Suprapubic skin (tissue), 4 donors: ENCODE data around the gene ABCB11. TPM values are rescaled to one million over a fixed set of nuclear protein-coding genes. Genes with fewer than 3 reads are reported as not detected.

Experiments
- DNase-seq, 2 donors: peaks; one replicate each; pipeline ENCODE4 v3.0.0-alpha.2; 2019; ENCODE audit warnings: low spot score in 2 of 2
- H3K27ac ChIP-seq: fragments of 200-600 bp; sonication (generic); one replicate; pipeline ENCODE4 v1.5.1; 2019
- H3K27me3 ChIP-seq: fragments of 200-600 bp; sonication (generic); one replicate; pipeline ENCODE4 v1.5.1; 2019
- H3K36me3 ChIP-seq: fragments of 200-600 bp; sonication (generic); one replicate; pipeline ENCODE4 v1.5.1; 2019
- H3K4me1 ChIP-seq: fragments of 200-600 bp; sonication (generic); one replicate; pipeline ENCODE4 v1.5.1; 2019
- H3K4me3 ChIP-seq: fragments of 200-600 bp; sonication (generic); one replicate; pipeline ENCODE4 v1.5.1; 2019; ENCODE audit warnings: mild to moderate bottlenecking
- H3K9me3 ChIP-seq: fragments of 200-600 bp; sonication (generic); one replicate; pipeline ENCODE4 v1.5.1; 2019
- CTCF ChIP-seq, 2 donors: fragments of 200-600 bp in 1 of 2; fragments of 450-650 bp in 1 of 2; sonication (generic) in 1 of 2; IDR thresholded peaks; one replicate each; pipeline ENCODE4 v1.5.1; 2016 to 2019; ENCODE audit warnings: antibody characterized with exemption in 2 of 2, mild to moderate bottlenecking in 1 of 2, moderate library complexity in 1 of 2
- EP300 ChIP-seq: sonication (generic); formaldehyde crosslinking; IDR thresholded peaks from one replicate; pipeline ENCODE4 v1.6.1; 2017; ENCODE audit warnings: antibody characterized with exemption
- POLR2A ChIP-seq, 2 donors: fragments of 450-650 bp; IDR thresholded peaks; one replicate each; pipeline ENCODE4 v1.6.1; 2017; ENCODE audit warnings: antibody characterized with exemption in 2 of 2, mild to moderate bottlenecking in 2 of 2, moderate library complexity in 2 of 2
- POLR2AphosphoS5 ChIP-seq, 3 donors: sonication (generic); formaldehyde crosslinking; IDR thresholded peaks; one replicate each; pipeline ENCODE4 v1.6.1; 2017; ENCODE audit warnings: antibody characterized with exemption in 3 of 3
- WGBS: methylation state at CpG from one replicate; pipeline ENCODE4 v1.1.5; 2018; 5-methylcytosine and 5-hydroxymethylcytosine counted together
- total RNA-seq, 4 donors: library from RNA; depleted of rRNA; stranded (reverse); fragments of >200 nt; gene quantifications; one replicate each; pipeline ENCODE4 v1.1.0, GENCODE V29; 2016

The ABCB11 gene
- total RNA-seq, 4 donors from 2014 or later: 0.21 to 1.7 (median 0.28) TPM

GRCh38 chr2:168928113-168928831, 102.9 kb downstream of the ABCB11 start:
- TF ChIP-seq CTCF (IDR thresholded peaks at IDR 0.05): no peak
- no peak for TF ChIP-seq POLR2AphosphoS5 (IDR thresholded peaks at IDR 0.05)
- no peak for TF ChIP-seq POLR2A (IDR thresholded peaks at IDR 0.05)
- H3K27ac ChIP-seq: no peak overlapping the region
- H3K9me3 ChIP-seq: no peaks in the 10 kb centered on the region
- no peak overlapping the region for H3K4me3 ChIP-seq
- 91% methylated on average over 3 of the region's 3 CpGs for WGBS
- no peak for DNase-seq
- H3K4me1 ChIP-seq: no peaks in the 10 kb centered on the region
- no peaks in the 10 kb centered on the region for H3K27me3 ChIP-seq
- no peaks in the 10 kb centered on the region for H3K36me3 ChIP-seq

GRCh38 chr2:168926621-168927386, 104.3 kb downstream of the ABCB11 start:
- Histone ChIP-seq H3K27ac (no peak overlapping the region), H3K4me3 (no peak overlapping the region), H3K4me1 (no peaks in the 10 kb centered on the region), H3K27me3 (no peaks in the 10 kb centered on the region), H3K36me3 (no peaks in the 10 kb centered on the region), H3K9me3 (no peaks in the 10 kb centered on the region)
- TF ChIP-seq POLR2A (IDR thresholded peaks at IDR 0.05): no peak
- no peak for TF ChIP-seq EP300
- TF ChIP-seq POLR2AphosphoS5 (IDR thresholded peaks at IDR 0.05): no peak
- TF ChIP-seq CTCF (IDR thresholded peaks at IDR 0.05): no peak
- 59% methylated on average over 3 of the region's 3 CpGs for WGBS
- no peak for DNase-seq

- H3K27me3 ChIP-seq: no peaks in the 10 kb centered on the region
- H3K4me3 ChIP-seq: no peak overlapping the region
- TF ChIP-seq EP300 (no peak), CTCF (IDR thresholded peaks at IDR 0.05) (peak; percentile 32 to 40)
- no peak overlapping the region for H3K27ac ChIP-seq
- 23% methylated on average over 4 of the region's 4 CpGs for WGBS
- H3K4me1 ChIP-seq: no peaks in the 10 kb centered on the region
- H3K36me3 ChIP-seq: no peaks in the 10 kb centered on the region
- H3K9me3 ChIP-seq: no peaks in the 10 kb centered on the region
- DNase-seq: no peak
These were observed 110.5 kb downstream of the ABCB11 start for GRCh38 chr2:168920504-168921157.

- DNase-seq: no peak
- Histone ChIP-seq H3K4me3 (no peak overlapping the region), H3K36me3 (no peaks in the 10 kb centered on the region), H3K27ac (no peak overlapping the region), H3K9me3 (no peaks in the 10 kb centered on the region), H3K4me1 (peaks cover 7% of the 10 kb centered on the region), H3K27me3 (peaks cover 7% of the 10 kb centered on the region)
- TF ChIP-seq POLR2AphosphoS5 (IDR thresholded peaks at IDR 0.05): no peak
- no peak for TF ChIP-seq EP300
- TF ChIP-seq CTCF (IDR thresholded peaks at IDR 0.05): no peak
- no peak for TF ChIP-seq POLR2A (IDR thresholded peaks at IDR 0.05)
- 83% methylated on average over 4 of the region's 4 CpGs for WGBS
These were observed 114.8 kb downstream of the ABCB11 start for GRCh38 chr2:168916331-168916675.
